SH-SY5Y (cell line): Measurements from ENCODE around the gene IRF8.

ENCODE experiments used
- GATA2 ChIP-seq: IDR thresholded peaks from 2 replicates; pipeline ENCODE4 v1.6.1; 2011; ENCODE audit warnings: mild to moderate bottlenecking, low read depth, low read length
- GATA3 ChIP-seq: IDR thresholded peaks from 2 replicates; pipeline ENCODE4 v1.6.1; 2011; ENCODE audit warnings: low read depth, mild to moderate bottlenecking, low read length, moderate library complexity

DNA sequence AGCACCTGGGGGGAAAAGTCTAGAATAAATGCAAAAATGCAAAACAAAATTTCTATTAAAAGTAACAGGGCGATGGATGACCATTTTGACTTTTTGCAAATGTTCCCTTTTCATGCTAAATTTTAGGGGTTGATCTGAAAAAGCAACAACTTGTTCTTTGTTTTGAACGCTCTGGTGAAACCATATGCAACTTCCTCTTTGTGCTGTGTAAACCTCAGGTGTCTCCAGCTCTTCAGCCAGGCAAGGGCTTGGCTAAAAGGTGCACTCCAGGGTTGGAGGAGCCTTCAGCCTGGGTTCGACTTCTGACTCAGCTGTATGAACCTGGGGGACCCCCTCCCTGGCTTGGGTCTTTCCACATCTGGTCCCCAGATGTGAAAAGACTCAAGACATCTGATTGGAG lies 9.5 kb downstream of the IRF8 start:
- TF ChIP-seq GATA2 = no peak
- no peak for TF ChIP-seq GATA3
